Activated T-cell treated with anti-CD3 and anti-CD28 coated beads, Interleukin-2, amount 50 U/mL, for 72 hours (primary cell): Measurements from ENCODE around the gene COL13A1. TPM values are rescaled to one million over a fixed set of nuclear protein-coding genes. Genes with fewer than 3 reads are reported as not detected.

ENCODE experiments used
- ATAC-seq, 2 donors: fragments of 150-1000 bp; cut with Tn5 transposase; replicated peaks in 1 of 2; 2 replicates each; pipeline ENCODE4 v1.10.0; 2021; ENCODE audit warnings: moderate library complexity in 2 of 2, mild to moderate bottlenecking in 1 of 2
- DNase-seq, 2 donors: peaks; one replicate each; pipeline ENCODE4 v3.0.0; 2021 to 2022; ENCODE audit warnings: mixed read lengths in 1 of 2
- H3K27ac Mint-ChIP-seq: one replicate; pipeline ENCODE4 v1.8.0; 2022; ENCODE audit warnings: mild to moderate bottlenecking, moderate library complexity, mixed read lengths
- H3K27me3 Mint-ChIP-seq: one replicate; pipeline ENCODE4 v1.8.0; 2022; ENCODE audit warnings: low read depth, mixed read lengths
- H3K36me3 Mint-ChIP-seq, 2 donors: one replicate each; pipeline ENCODE4 v1.8.0; 2022; ENCODE audit warnings: mixed read lengths in 2 of 2, mild to moderate bottlenecking in 1 of 2; ENCODE audit not compliant: insufficient read depth in 2 of 2
- H3K4me1 Mint-ChIP-seq: one replicate; pipeline ENCODE4 v1.8.0; 2022; ENCODE audit warnings: low read depth, mixed read lengths
- H3K4me3 Mint-ChIP-seq, 2 donors: one replicate each; pipeline ENCODE4 v1.8.0; 2022; ENCODE audit warnings: mild to moderate bottlenecking in 2 of 2, mixed read lengths in 2 of 2, moderate library complexity in 2 of 2
- H3K9me3 Mint-ChIP-seq, 2 donors: one replicate each; pipeline ENCODE4 v1.8.0; 2022; ENCODE audit warnings: mixed read lengths in 2 of 2
- total RNA-seq, 2 donors: library from RNA; stranded (reverse); gene quantifications; one replicate each; pipeline ENCODE4 v1.2.3, GENCODE V29; 2022

Gene COL13A1
- total RNA-seq, 2 donors from 2014 or later = not detected

GRCh38 chr10:69883310-69884023, 81.8 kb downstream of the COL13A1 start:
- Mint-ChIP-seq H3K4me1 (no peaks in the 10 kb centered on the region), H3K36me3 (no peaks in the 10 kb centered on the region), H3K4me3 (no peak overlapping the region), H3K9me3 (no peaks in the 10 kb centered on the region), H3K27ac (no peak overlapping the region), H3K27me3 (peaks cover 7% of the 10 kb centered on the region)
- no peak for DNase-seq
- no peak for ATAC-seq

- no peaks in the 10 kb centered on the region for H3K4me1 Mint-ChIP-seq
- no peak overlapping the region for H3K4me3 Mint-ChIP-seq
- no peaks in the 10 kb centered on the region for H3K36me3 Mint-ChIP-seq
- peaks cover 7% of the 10 kb centered on the region for H3K27me3 Mint-ChIP-seq
- DNase-seq (no peak), ATAC-seq (no peak)
- no peaks in the 10 kb centered on the region for H3K9me3 Mint-ChIP-seq
- no peak overlapping the region for H3K27ac Mint-ChIP-seq
These were observed 82.3 kb downstream of the COL13A1 start for GRCh38 chr10:69884024-69884367.

GRCh38 chr10:69884686-69885085, 83.0 kb downstream of the COL13A1 start:
- no peaks in the 10 kb centered on the region for H3K36me3 Mint-ChIP-seq
- no peak for DNase-seq
- peaks cover 7% of the 10 kb centered on the region for H3K27me3 Mint-ChIP-seq
- H3K4me1 Mint-ChIP-seq = no peaks in the 10 kb centered on the region
- ATAC-seq = no peak
- no peak overlapping the region for H3K4me3 Mint-ChIP-seq
- H3K9me3 Mint-ChIP-seq = no peaks in the 10 kb centered on the region
- H3K27ac Mint-ChIP-seq = no peak overlapping the region

GRCh38 chr10:69885379-69886013, 83.8 kb downstream of the COL13A1 start:
- no peak for ATAC-seq
- Mint-ChIP-seq H3K4me1 (no peaks in the 10 kb centered on the region), H3K27ac (no peak overlapping the region), H3K36me3 (no peaks in the 10 kb centered on the region), H3K9me3 (no peaks in the 10 kb centered on the region), H3K4me3 (no peak overlapping the region), H3K27me3 (peaks cover 7% of the 10 kb centered on the region)
- no peak for DNase-seq

GRCh38 chr10:69888882-69889584, 87.3 kb downstream of the COL13A1 start:
- DNase-seq (no peak), ATAC-seq (no peak)
- Mint-ChIP-seq H3K9me3 (no peaks in the 10 kb centered on the region), H3K4me1 (no peaks in the 10 kb centered on the region), H3K27ac (no peak overlapping the region), H3K27me3 (no peaks in the 10 kb centered on the region), H3K4me3 (no peak overlapping the region), H3K36me3 (no peaks in the 10 kb centered on the region)

GRCh38 chr10:69890065-69890847, 88.5 kb downstream of the COL13A1 start:
- Mint-ChIP-seq H3K36me3 (no peaks in the 10 kb centered on the region), H3K27ac (no peak overlapping the region), H3K9me3 (no peaks in the 10 kb centered on the region), H3K4me3 (no peak overlapping the region), H3K27me3 (no peaks in the 10 kb centered on the region), H3K4me1 (no peaks in the 10 kb centered on the region)
- DNase-seq = no peak
- no peak for ATAC-seq

- Mint-ChIP-seq H3K36me3 (no peaks in the 10 kb centered on the region), H3K4me1 (no peaks in the 10 kb centered on the region), H3K9me3 (no peaks in the 10 kb centered on the region), H3K27ac (no peak overlapping the region), H3K27me3 (no peaks in the 10 kb centered on the region), H3K4me3 (no peak overlapping the region)
- DNase-seq (no peak), ATAC-seq (no peak)
These were observed 89.4 kb downstream of the COL13A1 start for GRCh38 chr10:69891057-69891617.

GRCh38 chr10:69892406-69892805, 90.7 kb downstream of the COL13A1 start:
- H3K9me3 Mint-ChIP-seq = no peaks in the 10 kb centered on the region
- no peak overlapping the region for H3K27ac Mint-ChIP-seq
- DNase-seq = no peak
- no peaks in the 10 kb centered on the region for H3K27me3 Mint-ChIP-seq
- no peak for ATAC-seq
- H3K4me3 Mint-ChIP-seq = no peak overlapping the region
- no peaks in the 10 kb centered on the region for H3K4me1 Mint-ChIP-seq
- no peaks in the 10 kb centered on the region for H3K36me3 Mint-ChIP-seq

GRCh38 chr10:69892816-69893215, 91.1 kb downstream of the COL13A1 start:
- Mint-ChIP-seq H3K9me3 (no peaks in the 10 kb centered on the region), H3K4me1 (no peaks in the 10 kb centered on the region), H3K36me3 (no peaks in the 10 kb centered on the region), H3K27ac (no peak overlapping the region), H3K27me3 (no peaks in the 10 kb centered on the region), H3K4me3 (no peak overlapping the region)
- ATAC-seq (no peak), DNase-seq (no peak)

GRCh38 chr10:69893271-69893900, 91.7 kb downstream of the COL13A1 start:
- H3K4me1 Mint-ChIP-seq = no peaks in the 10 kb centered on the region

GRCh38 chr10:69894156-69894555, 92.5 kb downstream of the COL13A1 start:
- H3K4me1 Mint-ChIP-seq = no peaks in the 10 kb centered on the region
- H3K27ac Mint-ChIP-seq = no peak overlapping the region
- ATAC-seq = no peak
- H3K9me3 Mint-ChIP-seq = no peaks in the 10 kb centered on the region
- no peaks in the 10 kb centered on the region for H3K27me3 Mint-ChIP-seq
- H3K4me3 Mint-ChIP-seq = no peak overlapping the region
- no peaks in the 10 kb centered on the region for H3K36me3 Mint-ChIP-seq
- no peak for DNase-seq

More at GRCh38 chr10:69893271-69893900, 91.7 kb downstream of the COL13A1 start:
- ATAC-seq (no peak), DNase-seq (no peak)
- Mint-ChIP-seq H3K27ac (no peak overlapping the region), H3K9me3 (no peaks in the 10 kb centered on the region), H3K4me3 (no peak overlapping the region), H3K27me3 (no peaks in the 10 kb centered on the region), H3K36me3 (no peaks in the 10 kb centered on the region)

- no peak for ATAC-seq
- no peaks in the 10 kb centered on the region for H3K4me1 Mint-ChIP-seq
- no peak overlapping the region for H3K27ac Mint-ChIP-seq
- no peak for DNase-seq
- H3K27me3 Mint-ChIP-seq = no peaks in the 10 kb centered on the region
- no peak overlapping the region for H3K4me3 Mint-ChIP-seq
- no peaks in the 10 kb centered on the region for H3K36me3 Mint-ChIP-seq
- H3K9me3 Mint-ChIP-seq = no peaks in the 10 kb centered on the region
These were observed 94.1 kb downstream of the COL13A1 start for GRCh38 chr10:69895759-69896158.
